ENCODE measurements around the gene E2F6.

Gene E2F6

DNA sequence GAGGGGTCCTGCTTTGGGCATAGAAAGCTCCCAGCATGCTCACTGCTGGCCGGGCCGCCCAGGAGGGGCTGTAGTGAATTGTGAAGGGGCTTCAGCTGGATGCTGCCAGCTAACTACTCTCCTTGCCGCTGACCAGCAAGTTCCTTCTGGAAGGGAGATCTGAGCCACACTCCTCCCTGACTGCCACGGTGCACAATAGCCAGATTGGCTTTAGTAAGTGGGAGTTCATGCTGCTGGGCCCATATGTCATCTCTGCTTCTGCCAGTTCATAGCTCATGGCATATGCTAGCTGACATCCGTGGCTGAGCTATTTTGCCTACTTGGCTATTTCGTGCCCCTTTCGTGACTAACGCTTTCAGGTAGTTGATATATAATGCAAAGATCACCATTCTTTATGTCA is 69.9 kb downstream of the E2F6 start:
- no peak overlapping the region for H3K4me3 ChIP-seq (ENCODE audit: low read depth, low read length)
- TF ChIP-seq, protein P1, sequence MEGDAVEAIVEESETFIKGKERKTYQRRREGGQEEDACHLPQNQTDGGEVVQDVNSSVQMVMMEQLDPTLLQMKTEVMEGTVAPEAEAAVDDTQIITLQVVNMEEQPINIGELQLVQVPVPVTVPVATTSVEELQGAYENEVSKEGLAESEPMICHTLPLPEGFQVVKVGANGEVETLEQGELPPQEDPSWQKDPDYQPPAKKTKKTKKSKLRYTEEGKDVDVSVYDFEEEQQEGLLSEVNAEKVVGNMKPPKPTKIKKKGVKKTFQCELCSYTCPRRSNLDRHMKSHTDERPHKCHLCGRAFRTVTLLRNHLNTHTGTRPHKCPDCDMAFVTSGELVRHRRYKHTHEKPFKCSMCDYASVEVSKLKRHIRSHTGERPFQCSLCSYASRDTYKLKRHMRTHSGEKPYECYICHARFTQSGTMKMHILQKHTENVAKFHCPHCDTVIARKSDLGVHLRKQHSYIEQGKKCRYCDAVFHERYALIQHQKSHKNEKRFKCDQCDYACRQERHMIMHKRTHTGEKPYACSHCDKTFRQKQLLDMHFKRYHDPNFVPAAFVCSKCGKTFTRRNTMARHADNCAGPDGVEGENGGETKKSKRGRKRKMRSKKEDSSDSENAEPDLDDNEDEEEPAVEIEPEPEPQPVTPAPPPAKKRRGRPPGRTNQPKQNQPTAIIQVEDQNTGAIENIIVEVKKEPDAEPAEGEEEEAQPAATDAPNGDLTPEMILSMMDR (IDR thresholded peaks at IDR 0.05; ENCODE audit: borderline replicate concordance, insufficient read depth, low read depth, low read length): no peak

DNA sequence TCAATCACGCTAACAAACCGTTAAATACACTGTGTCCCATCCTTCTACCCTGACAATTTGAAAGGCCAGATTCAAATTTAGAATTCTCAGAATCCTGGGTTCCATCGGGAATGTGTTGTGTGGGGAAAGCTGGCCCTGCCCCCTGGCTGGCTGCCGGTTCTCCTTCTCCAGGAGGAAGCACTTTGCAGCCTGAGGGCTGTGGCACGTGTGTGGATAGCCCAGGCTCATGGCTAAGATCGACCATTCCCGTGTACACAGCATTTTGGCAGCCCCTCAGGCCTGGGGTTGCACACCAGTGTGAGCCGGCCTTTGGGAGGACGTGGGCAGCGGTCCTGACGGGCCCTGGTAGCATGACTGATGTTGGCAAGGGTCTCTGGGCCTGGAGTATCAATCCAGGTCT is 70.6 kb downstream of the E2F6 start:
- TF ChIP-seq, protein P1 (IDR thresholded peaks at IDR 0.05; ENCODE audit: borderline replicate concordance, insufficient read depth, low read depth, low read length): no peak

More for the DNA sequence above, 70.6 kb downstream of the E2F6 start:
- no peak overlapping the region for H3K4me3 ChIP-seq (ENCODE audit: low read depth, low read length)
